ENCODE data around the gene FAM240B. TPM values are rescaled to one million over a fixed set of nuclear protein-coding genes. Genes with fewer than 3 reads are reported as not detected.

Gene FAM240B
- total and polyA plus RNA-seq, 10 of the 15 experiments (the other 5 are each of a cell fraction or from before 2014, with no cell fraction given), result not detected

- no peaks in the 10 kb centered on the region for H3K27me3 ChIP-seq (replicated peaks in 1 of 2; ENCODE audit: control insufficient read depth in 2 of 2, insufficient read depth in 2 of 2, low read length in 1 of 2)
- ChIA-PET CTCF (interaction anchor here (1.3 kb wide), 1 partner anchor 8 kb away, joined by 3 read pairs; no protein-coding TSS in a partner anchor), SMC1A (ENCODE audit: uncharacterized antibody, unreplicated experiment) (no interaction called here), POLR2A (no interaction called here), RAD21 (ENCODE audit: unreplicated experiment) (no interaction called here)
- H3K4me2 ChIP-seq (ENCODE audit: control insufficient read depth, insufficient read depth), result no peak overlapping the region
- H3K9ac ChIP-seq (ENCODE audit: control insufficient read depth, insufficient read depth, low read length), result no peak overlapping the region
- H2AFZ ChIP-seq (ENCODE audit: control insufficient read depth, low read depth, low read length), result no peak overlapping the region
- no peaks in the 10 kb centered on the region for H3K36me3 ChIP-seq (ENCODE audit: control insufficient read depth in 2 of 2, insufficient read depth in 2 of 2, low read length in 1 of 2)
- H3K79me2 ChIP-seq (ENCODE audit: control insufficient read depth, insufficient read depth, low read length), result no peaks in the 10 kb centered on the region
- no peaks in the 10 kb centered on the region for H3K4me1 ChIP-seq (ENCODE audit: control insufficient read depth, insufficient read depth, low read length)
- no peak overlapping the region for H3K27ac ChIP-seq (ENCODE audit: control insufficient read depth, insufficient read depth)
- FAIRE-seq (no peak), ATAC-seq (no peak), DNase-seq (ENCODE audit: low read depth, low spot score) (no peak)
- 32% methylated on average over 8 of the region's 8 CpGs for WGBS (ENCODE audit: insufficient coverage, insufficient replicate concordance, low lambda C conversion rate, missing lambda C conversion rate)
- in situ Hi-C loops (cut with MboI) (no loop called here), intact Hi-C loops (cut with micrococcal nuclease; ENCODE audit: unreplicated experiment) (no loop called here)
- no peaks in the 10 kb centered on the region for H4K20me1 ChIP-seq (ENCODE audit: control insufficient read depth, insufficient read depth)
- BruUV-seq (replicated peaks), result no TSS peak
- TF ChIP-seq ASH2L (IDR thresholded peaks at IDR 0.05; ENCODE audit: borderline replicate concordance, low read depth), result no peak
- TF ChIP-seq CTCF (IDR thresholded peaks at IDR 0.05 in 2 of 3, conservative IDR thresholded peaks at IDR 0.05 in 1 of 3; ENCODE audit: control insufficient read depth in 2 of 3, extremely low read depth in 1 of 3, insufficient read depth in 1 of 3, low read depth in 3 of 3, low read length in 3 of 3), result peak in 1 of 3 experiments; percentile 15; a peak in 1 of 6 replicates
- no peak for TF ChIP-seq NFYB (IDR thresholded peaks at IDR 0.05; ENCODE audit: insufficient read depth, low read depth, low read length)
- no peaks in the 10 kb centered on the region for H3K9me3 ChIP-seq (replicated peaks; ENCODE audit: control insufficient read depth, insufficient read depth, low read length)
- H3K4me3 ChIP-seq, result no peak overlapping the region
Measured at GRCh38 chr9:38662763-38663593, 57.0 kb downstream of the FAM240B start.

- Histone ChIP-seq H3K9ac (ENCODE audit: control insufficient read depth, insufficient read depth, low read length) (no peak overlapping the region), H3K4me2 (ENCODE audit: control insufficient read depth, insufficient read depth) (no peak overlapping the region), H4K20me1 (ENCODE audit: control insufficient read depth, insufficient read depth) (no peaks in the 10 kb centered on the region), H3K79me2 (ENCODE audit: control insufficient read depth, insufficient read depth, low read length) (no peaks in the 10 kb centered on the region), H3K4me3 (no peak overlapping the region), H3K27me3 (replicated peaks in 1 of 2; ENCODE audit: control insufficient read depth in 2 of 2, insufficient read depth in 2 of 2, low read length in 1 of 2) (no peaks in the 10 kb centered on the region), H3K27ac (ENCODE audit: control insufficient read depth, insufficient read depth) (no peak overlapping the region), H3K36me3 (ENCODE audit: control insufficient read depth in 2 of 2, insufficient read depth in 2 of 2, low read length in 1 of 2) (no peaks in the 10 kb centered on the region), H3K9me3 (replicated peaks; ENCODE audit: control insufficient read depth, insufficient read depth, low read length) (no peaks in the 10 kb centered on the region), H2AFZ (ENCODE audit: control insufficient read depth, low read depth, low read length) (no peak overlapping the region), H3K4me1 (ENCODE audit: control insufficient read depth, insufficient read depth, low read length) (no peaks in the 10 kb centered on the region)
- no TSS peak for BruUV-seq (replicated peaks)
- RAD21 ChIA-PET (ENCODE audit: unreplicated experiment), result no interaction called here
- CTCF ChIA-PET, result interaction anchor here (1.0 kb wide), 1 partner anchor 12 kb away, joined by 3 read pairs; no protein-coding TSS in a partner anchor
- TF ChIP-seq CREM (IDR thresholded peaks at IDR 0.05; ENCODE audit: low read depth) (no peak), IRF4 (IDR thresholded peaks at IDR 0.05; ENCODE audit: low read depth, low read length) (no peak), CBX3 (IDR thresholded peaks at IDR 0.05; ENCODE audit: borderline replicate concordance, low read depth) (no peak), SPI1 (IDR thresholded peaks at IDR 0.05; ENCODE audit: borderline replicate concordance, insufficient read depth, low read depth, low read length) (no peak), EZH2 (IDR thresholded peaks at IDR 0.05; ENCODE audit: borderline replicate concordance, control insufficient read depth, low read depth, low read length) (no peak)
- POLR2A ChIA-PET, result no interaction called here
- FAIRE-seq, result no peak
- SMC1A ChIA-PET (ENCODE audit: uncharacterized antibody, unreplicated experiment), result interaction anchor here (0.9 kb wide), 1 partner anchor 13 kb away, joined by 3 read pairs; no protein-coding TSS in a partner anchor
- 53% methylated on average over 4 of the region's 7 CpGs for WGBS (ENCODE audit: insufficient coverage, insufficient replicate concordance, low lambda C conversion rate, missing lambda C conversion rate)
- no peak for ATAC-seq
- intact Hi-C loops (cut with micrococcal nuclease; ENCODE audit: unreplicated experiment) (no loop called here), in situ Hi-C loops (cut with MboI) (no loop called here)
- DNase-seq (ENCODE audit: low read depth, low spot score), result no peak
Measured at GRCh38 chr9:38659538-38659937, 60.4 kb downstream of the FAM240B start.
